ENCODE data around the gene CPA2.

CPA2 gene

GRCh38 chr7:130272381-130273080 lies 5.9 kb downstream of the CPA2 start:
- H3K9me3 Mint-ChIP-seq, result no peaks in the 10 kb centered on the region
- H3K27me3 Mint-ChIP-seq, result peaks cover 77% of the 10 kb centered on the region
- no peaks in the 10 kb centered on the region for H3K4me1 Mint-ChIP-seq
- ATAC-seq, result no peak
- no peak overlapping the region for H3K4me3 Mint-ChIP-seq
- no peak overlapping the region for H3K27ac Mint-ChIP-seq
- no peaks in the 10 kb centered on the region for H3K36me3 Mint-ChIP-seq

GRCh38 chr7:130273081-130273932 lies 6.6 kb downstream of the CPA2 start:
- Mint-ChIP-seq H3K27me3 (peaks cover 85% of the 10 kb centered on the region), H3K27ac (no peak overlapping the region), H3K36me3 (no peaks in the 10 kb centered on the region), H3K9me3 (no peaks in the 10 kb centered on the region), H3K4me1 (no peaks in the 10 kb centered on the region), H3K4me3 (no peak overlapping the region)
- ATAC-seq, result no peak

- ATAC-seq, result no peak
Measured at GRCh38 chr7:130273933-130274255, 7.2 kb downstream of the CPA2 start.

GRCh38 chr7:130274296-130274695 lies 7.6 kb downstream of the CPA2 start:
- Mint-ChIP-seq H3K4me3 (no peak overlapping the region), H3K4me1 (no peaks in the 10 kb centered on the region), H3K27ac (no peak overlapping the region)

More at GRCh38 chr7:130273933-130274255, 7.2 kb downstream of the CPA2 start:
- no peak overlapping the region for H3K4me3 Mint-ChIP-seq
- no peak overlapping the region for H3K27ac Mint-ChIP-seq
- H3K36me3 Mint-ChIP-seq, result no peaks in the 10 kb centered on the region
- H3K4me1 Mint-ChIP-seq, result no peaks in the 10 kb centered on the region
- H3K9me3 Mint-ChIP-seq, result no peaks in the 10 kb centered on the region
- H3K27me3 Mint-ChIP-seq, result peaks cover 86% of the 10 kb centered on the region

GRCh38 chr7:130274983-130275591 lies 8.4 kb downstream of the CPA2 start:
- no peak for ATAC-seq
- no peak overlapping the region for H3K4me3 Mint-ChIP-seq
- no peaks in the 10 kb centered on the region for H3K4me1 Mint-ChIP-seq
- peaks cover 77% of the 10 kb centered on the region for H3K27me3 Mint-ChIP-seq
- no peaks in the 10 kb centered on the region for H3K36me3 Mint-ChIP-seq
- no peaks in the 10 kb centered on the region for H3K9me3 Mint-ChIP-seq
- H3K27ac Mint-ChIP-seq, result no peak overlapping the region

More at GRCh38 chr7:130274296-130274695, 7.6 kb downstream of the CPA2 start:
- Mint-ChIP-seq H3K27me3 (peaks cover 85% of the 10 kb centered on the region), H3K9me3 (no peaks in the 10 kb centered on the region), H3K36me3 (no peaks in the 10 kb centered on the region)
- no peak for ATAC-seq

GRCh38 chr7:130275826-130276297 lies 9.2 kb downstream of the CPA2 start:
- no peak overlapping the region for H3K4me3 Mint-ChIP-seq
- H3K9me3 Mint-ChIP-seq, result no peaks in the 10 kb centered on the region
- no peaks in the 10 kb centered on the region for H3K4me1 Mint-ChIP-seq
- H3K36me3 Mint-ChIP-seq, result no peaks in the 10 kb centered on the region
- H3K27ac Mint-ChIP-seq, result no peak overlapping the region
- ATAC-seq, result no peak
- H3K27me3 Mint-ChIP-seq, result peaks cover 70% of the 10 kb centered on the region

GRCh38 chr7:130276796-130277762 lies 10.4 kb downstream of the CPA2 start:
- Mint-ChIP-seq H3K4me1 (no peaks in the 10 kb centered on the region), H3K36me3 (no peaks in the 10 kb centered on the region), H3K27ac (no peak overlapping the region), H3K27me3 (peaks cover 59% of the 10 kb centered on the region), H3K9me3 (no peaks in the 10 kb centered on the region), H3K4me3 (no peak overlapping the region)
- ATAC-seq, result no peak

GRCh38 chr7:130277763-130278643 lies 11.3 kb downstream of the CPA2 start:
- Mint-ChIP-seq H3K4me1 (no peaks in the 10 kb centered on the region), H3K36me3 (no peaks in the 10 kb centered on the region), H3K9me3 (no peaks in the 10 kb centered on the region), H3K27me3 (peaks cover 50% of the 10 kb centered on the region), H3K4me3 (no peak overlapping the region), H3K27ac (no peak overlapping the region)
- no peak for ATAC-seq

- Mint-ChIP-seq H3K4me3 (no peak overlapping the region), H3K27ac (no peak overlapping the region), H3K9me3 (no peaks in the 10 kb centered on the region), H3K27me3 (peaks cover 47% of the 10 kb centered on the region), H3K4me1 (no peaks in the 10 kb centered on the region), H3K36me3 (no peaks in the 10 kb centered on the region)
- no peak for ATAC-seq
Measured at GRCh38 chr7:130278860-130279259, 12.2 kb downstream of the CPA2 start.

GRCh38 chr7:130279286-130279685 lies 12.6 kb downstream of the CPA2 start:
- no peak overlapping the region for H3K27ac Mint-ChIP-seq
- H3K9me3 Mint-ChIP-seq, result no peaks in the 10 kb centered on the region
- H3K4me1 Mint-ChIP-seq, result no peaks in the 10 kb centered on the region
- no peak for ATAC-seq
- H3K27me3 Mint-ChIP-seq, result peaks cover 47% of the 10 kb centered on the region
- no peak overlapping the region for H3K4me3 Mint-ChIP-seq
- no peaks in the 10 kb centered on the region for H3K36me3 Mint-ChIP-seq

GRCh38 chr7:130279906-130280305 lies 13.2 kb downstream of the CPA2 start:
- Mint-ChIP-seq H3K4me1 (no peaks in the 10 kb centered on the region), H3K27me3 (peaks cover 47% of the 10 kb centered on the region), H3K4me3 (no peak overlapping the region), H3K27ac (no peak overlapping the region), H3K9me3 (no peaks in the 10 kb centered on the region), H3K36me3 (peaks cover 1% of the 10 kb centered on the region)
- no peak for ATAC-seq

- ATAC-seq, result no peak
- Mint-ChIP-seq H3K27me3 (peaks cover 43% of the 10 kb centered on the region), H3K9me3 (no peaks in the 10 kb centered on the region)
Measured at GRCh38 chr7:130281260-130281659, 14.6 kb downstream of the CPA2 start.

GRCh38 chr7:130286881-130287280 lies 20.2 kb downstream of the CPA2 start:
- Mint-ChIP-seq H3K27ac (no peak overlapping the region), H3K27me3 (peaks cover 22% of the 10 kb centered on the region), H3K9me3 (no peaks in the 10 kb centered on the region), H3K4me3 (no peak overlapping the region), H3K4me1 (no peaks in the 10 kb centered on the region), H3K36me3 (peaks cover 5% of the 10 kb centered on the region)
- ATAC-seq, result no peak

More at GRCh38 chr7:130281260-130281659, 14.6 kb downstream of the CPA2 start:
- H3K4me3 Mint-ChIP-seq, result no peak overlapping the region
- H3K4me1 Mint-ChIP-seq, result no peaks in the 10 kb centered on the region
- peaks cover 5% of the 10 kb centered on the region for H3K36me3 Mint-ChIP-seq
- H3K27ac Mint-ChIP-seq, result no peak overlapping the region

- Mint-ChIP-seq H3K36me3 (peaks cover 5% of the 10 kb centered on the region), H3K4me3 (no peak overlapping the region), H3K4me1 (peaks cover 2% of the 10 kb centered on the region), H3K9me3 (no peaks in the 10 kb centered on the region), H3K27me3 (peaks cover 22% of the 10 kb centered on the region), H3K27ac (no peak overlapping the region)
- ATAC-seq, result no peak
Measured at GRCh38 chr7:130288168-130288567, 21.5 kb downstream of the CPA2 start.
